Uterus (tissue), 4 donors: ENCODE data around the gene PTPRM. TPM values are rescaled to one million over a fixed set of nuclear protein-coding genes. Genes with fewer than 3 reads are reported as not detected.
A peak's percentile ranks its signal among the peaks of the same experiment; 100 is the strongest.

Experiments used
- DNase-seq, 2 donors: peaks; one replicate each; pipeline ENCODE4 v3.0.0-alpha.2; 2019 to 2020
- H3K27ac ChIP-seq, 2 donors: fragments of 200-600 bp; sonication (generic); 1 replicate in 1 of 2; 2 replicates in 1 of 2; pipeline ENCODE4 v1.5.1; 2016 to 2018
- H3K27me3 ChIP-seq, 2 donors: fragments of 200-600 bp; sonication (generic); one replicate each; pipeline ENCODE4 v1.5.1; 2018 to 2019; ENCODE audit warnings: control low read depth in 1 of 2
- H3K36me3 ChIP-seq, 2 donors: fragments of 200-600 bp; sonication (generic); one replicate each; pipeline ENCODE4 v1.5.1; 2019; ENCODE audit warnings: control low read depth in 1 of 2
- H3K4me1 ChIP-seq, 2 donors: fragments of 200-600 bp; sonication (generic); one replicate each; pipeline ENCODE4 v1.5.1; 2018 to 2019; ENCODE audit warnings: control low read depth in 1 of 2
- H3K4me3 ChIP-seq, 2 donors: fragments of 200-600 bp; sonication (generic); 1 replicate in 1 of 2; 2 replicates in 1 of 2; pipeline ENCODE4 v1.5.1; 2018 to 2019; ENCODE audit warnings: mild to moderate bottlenecking in 1 of 2
- H3K9me3 ChIP-seq, 2 donors: fragments of 200-600 bp; sonication (generic); one replicate each; pipeline ENCODE4 v1.5.1; 2019; ENCODE audit warnings: control low read depth in 1 of 2
- POLR2A ChIP-seq, 2 donors: fragments of 450-650 bp; IDR thresholded peaks; one replicate each; pipeline ENCODE4 v1.6.1; 2016; ENCODE audit warnings: antibody characterized with exemption in 2 of 2, mild to moderate bottlenecking in 1 of 2, moderate library complexity in 1 of 2
- intact Hi-C: fragments of 100-400 bp; cut with DNase I; formaldehyde crosslinking; loops from one replicate; pipeline ENCODE4 v1.15.1; 2023; ENCODE audit warnings: low total_unique reads
- total RNA-seq, 4 donors: library from RNA; depleted of rRNA in 3 of 4; stranded (reverse); fragments of >200 nt in 3 of 4; gene quantifications; one replicate each; pipeline versions ENCODE4 v1.1.0 to v1.2.4, GENCODE V29; 2014 to 2023
- TF ChIP-seq, protein P1 (sequence below), 4 experiments: fragments of 200-600 bp in 2 of 4; fragments of 450-650 bp in 2 of 4; sonication (generic) in 2 of 4; IDR thresholded peaks; one replicate each; pipeline ENCODE4 v1.5.1; 2016 to 2019; ENCODE audit warnings: antibody characterized with exemption in 4 of 4, mild to moderate bottlenecking in 2 of 4, moderate library complexity in 1 of 4
- donor health status: DM: yes; HTN: yes; CAD: no.

The PTPRM gene
- total RNA-seq, 4 donors from 2014 or later: 62.0 to 127 (median 85.7) TPM

DNA sequence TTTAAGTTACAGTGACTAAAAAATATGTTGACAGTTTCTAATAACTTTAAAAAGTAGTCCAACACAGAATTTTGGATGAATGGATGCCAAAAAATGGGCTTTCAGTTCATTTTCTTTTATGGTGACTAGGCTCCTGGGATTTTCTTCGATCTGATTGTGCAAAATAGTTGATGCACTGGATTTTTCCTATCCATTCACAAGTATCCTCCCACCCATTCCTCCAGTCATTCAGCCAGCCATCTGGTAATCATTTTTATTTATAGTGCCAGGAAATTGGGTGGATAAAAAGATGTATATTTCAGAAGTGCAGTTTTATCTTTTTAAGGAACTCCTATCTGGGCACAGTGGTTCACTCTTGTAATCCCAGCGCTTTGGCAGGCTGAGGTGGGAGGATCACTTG, 175.1 kb downstream of the PTPRM start:
- DNase-seq: no peak
- intact Hi-C loops: no loop called here
- Histone ChIP-seq H3K4me1 (peaks cover 0 to 6% of the 10 kb centered on the region in 2 donors), H3K4me3 (no peak overlapping the region), H3K9me3 (no peaks in the 10 kb centered on the region), H3K36me3 (no peaks in the 10 kb centered on the region), H3K27ac (peak overlapping the region in 1 of 2 donors; percentile 38), H3K27me3 (no peaks in the 10 kb centered on the region)
- TF ChIP-seq, protein P1, sequence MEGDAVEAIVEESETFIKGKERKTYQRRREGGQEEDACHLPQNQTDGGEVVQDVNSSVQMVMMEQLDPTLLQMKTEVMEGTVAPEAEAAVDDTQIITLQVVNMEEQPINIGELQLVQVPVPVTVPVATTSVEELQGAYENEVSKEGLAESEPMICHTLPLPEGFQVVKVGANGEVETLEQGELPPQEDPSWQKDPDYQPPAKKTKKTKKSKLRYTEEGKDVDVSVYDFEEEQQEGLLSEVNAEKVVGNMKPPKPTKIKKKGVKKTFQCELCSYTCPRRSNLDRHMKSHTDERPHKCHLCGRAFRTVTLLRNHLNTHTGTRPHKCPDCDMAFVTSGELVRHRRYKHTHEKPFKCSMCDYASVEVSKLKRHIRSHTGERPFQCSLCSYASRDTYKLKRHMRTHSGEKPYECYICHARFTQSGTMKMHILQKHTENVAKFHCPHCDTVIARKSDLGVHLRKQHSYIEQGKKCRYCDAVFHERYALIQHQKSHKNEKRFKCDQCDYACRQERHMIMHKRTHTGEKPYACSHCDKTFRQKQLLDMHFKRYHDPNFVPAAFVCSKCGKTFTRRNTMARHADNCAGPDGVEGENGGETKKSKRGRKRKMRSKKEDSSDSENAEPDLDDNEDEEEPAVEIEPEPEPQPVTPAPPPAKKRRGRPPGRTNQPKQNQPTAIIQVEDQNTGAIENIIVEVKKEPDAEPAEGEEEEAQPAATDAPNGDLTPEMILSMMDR (IDR thresholded peaks at IDR 0.05): no peak
- TF ChIP-seq POLR2A (IDR thresholded peaks at IDR 0.05): no peak

DNA sequence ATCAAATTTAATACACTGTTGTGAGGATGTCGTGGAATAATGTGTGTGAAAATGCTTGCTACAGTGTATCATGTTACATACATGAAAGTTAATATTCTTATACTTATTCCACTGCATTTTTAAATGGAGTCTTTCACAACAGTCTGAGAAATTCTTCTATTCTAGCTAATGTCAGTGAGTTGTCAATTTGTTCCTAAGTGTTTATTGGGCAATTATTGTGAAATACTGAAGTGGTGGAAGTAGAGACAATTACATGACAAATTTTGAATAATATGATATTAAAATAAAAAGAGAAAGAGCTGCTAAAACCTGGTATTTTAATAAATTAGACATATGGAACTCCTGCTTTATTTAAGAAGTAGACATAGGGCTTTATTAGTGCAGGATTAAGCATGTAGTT, 176.1 kb downstream of the PTPRM start:
- Histone ChIP-seq H3K4me3 (no peak overlapping the region), H3K9me3 (no peaks in the 10 kb centered on the region), H3K27me3 (no peaks in the 10 kb centered on the region), H3K36me3 (no peaks in the 10 kb centered on the region), H3K27ac (no peak overlapping the region), H3K4me1 (peaks cover 0 to 6% of the 10 kb centered on the region in 2 donors)
- intact Hi-C loops: no loop called here
- no peak for DNase-seq
- TF ChIP-seq POLR2A (IDR thresholded peaks at IDR 0.05): no peak
- TF ChIP-seq, protein P1 (IDR thresholded peaks at IDR 0.05): no peak

DNA sequence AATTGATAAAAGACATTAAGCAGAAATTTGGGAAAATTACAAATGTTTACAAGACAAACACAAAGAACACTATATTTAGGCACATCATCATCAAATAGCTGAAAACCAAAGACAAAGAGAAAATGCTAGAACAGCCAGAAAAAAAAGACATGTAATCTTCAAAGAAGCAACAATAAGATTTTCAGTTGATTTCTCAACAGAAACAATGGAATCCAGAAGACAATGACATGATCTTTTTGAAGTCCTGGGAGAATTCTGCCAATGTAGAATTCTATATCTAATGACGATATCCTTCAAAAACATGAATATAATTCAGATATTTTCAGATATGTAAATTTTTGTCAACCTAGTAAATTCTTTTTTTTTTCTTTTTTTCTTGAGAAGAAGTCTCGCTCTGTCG, 179.0 kb downstream of the PTPRM start:
- intact Hi-C loops: no loop called here
- H3K27ac ChIP-seq: no peak overlapping the region
- no peaks in the 10 kb centered on the region for H3K9me3 ChIP-seq
- H3K4me1 ChIP-seq: peaks cover 0 to 10% of the 10 kb centered on the region in 2 donors
- DNase-seq: no peak
- TF ChIP-seq, protein P1 (IDR thresholded peaks at IDR 0.05): no peak
- no peak for TF ChIP-seq POLR2A (IDR thresholded peaks at IDR 0.05)
- no peaks in the 10 kb centered on the region for H3K36me3 ChIP-seq
- no peaks in the 10 kb centered on the region for H3K27me3 ChIP-seq
- H3K4me3 ChIP-seq: no peak overlapping the region

DNA sequence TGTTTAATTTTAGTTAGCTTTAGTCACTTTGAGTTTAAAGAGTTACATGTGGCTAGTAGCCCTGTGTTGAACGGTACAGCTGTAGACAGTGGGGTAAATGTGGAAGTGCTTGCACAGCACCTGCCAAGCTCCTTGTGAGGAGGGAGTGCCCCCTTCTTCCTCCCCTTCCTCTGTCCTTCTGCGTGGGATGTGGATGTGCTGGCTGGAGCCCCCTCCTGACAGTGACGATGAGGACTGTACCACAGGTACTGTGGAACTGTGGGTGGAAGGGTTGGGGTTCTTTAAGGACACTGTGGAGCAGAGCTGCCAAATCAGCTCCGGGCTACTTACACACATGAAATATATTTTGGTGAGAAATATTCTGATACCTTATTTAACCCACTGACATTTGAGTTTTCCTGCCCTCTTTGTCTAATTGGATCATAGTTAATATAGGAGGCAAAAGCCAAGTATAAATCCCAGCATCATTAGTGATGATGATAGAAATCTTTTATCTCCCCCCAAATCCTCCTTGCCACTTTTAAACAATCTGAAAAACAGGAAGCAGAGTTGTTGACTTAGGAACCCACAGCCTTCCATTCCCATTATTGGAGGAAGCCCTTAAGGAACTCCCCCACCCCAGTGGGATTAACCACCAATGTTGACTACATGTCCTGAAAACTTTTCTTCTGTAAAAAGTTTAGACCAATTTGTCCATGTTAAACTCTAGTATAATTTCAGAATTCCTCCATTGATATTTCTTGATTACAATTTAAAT, 181.3 kb downstream of the PTPRM start:
- H3K9me3 ChIP-seq: no peaks in the 10 kb centered on the region
- TF ChIP-seq, protein P1 (IDR thresholded peaks at IDR 0.05): no peak
- TF ChIP-seq POLR2A (IDR thresholded peaks at IDR 0.05): no peak
- H3K27ac ChIP-seq: peak overlapping the region in 1 of 2 donors; percentile 61
- no peaks in the 10 kb centered on the region for H3K36me3 ChIP-seq
- no peak for DNase-seq
- H3K4me3 ChIP-seq: no peak overlapping the region
- H3K27me3 ChIP-seq: no peaks in the 10 kb centered on the region
- intact Hi-C loops: no loop called here
- peaks cover 0 to 10% of the 10 kb centered on the region in 2 donors for H3K4me1 ChIP-seq

DNA sequence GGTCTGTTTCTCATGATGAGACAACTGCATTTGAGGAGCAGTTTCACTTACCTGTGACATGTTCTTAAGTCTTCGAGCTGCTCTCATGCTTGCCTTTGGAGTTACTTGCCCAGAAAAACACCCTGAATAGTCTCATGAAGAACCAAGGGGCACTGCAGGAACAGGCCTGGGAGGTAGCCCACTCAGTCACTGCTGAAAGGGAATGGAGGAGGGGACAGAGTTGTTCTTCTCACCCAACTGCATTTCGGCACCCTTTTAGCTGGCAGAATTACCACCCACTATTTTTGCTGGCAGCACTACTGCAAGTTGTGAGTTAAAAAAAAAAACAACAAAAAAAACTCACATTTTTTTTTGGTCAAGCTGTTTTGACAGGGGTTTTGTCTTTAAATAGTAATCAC, 181.9 kb downstream of the PTPRM start:
- DNase-seq: no peak
- Histone ChIP-seq H3K4me3 (no peak overlapping the region), H3K27ac (peak overlapping the region in 1 of 2 donors; percentile 61), H3K4me1 (peaks cover 0 to 10% of the 10 kb centered on the region in 2 donors), H3K9me3 (no peaks in the 10 kb centered on the region), H3K27me3 (no peaks in the 10 kb centered on the region), H3K36me3 (no peaks in the 10 kb centered on the region)
- intact Hi-C loops: no loop called here
- TF ChIP-seq, protein P1 (IDR thresholded peaks at IDR 0.05): no peak
- TF ChIP-seq POLR2A (IDR thresholded peaks at IDR 0.05): no peak
